ENCODE data around the gene IL10RB.

- no peak for TF ChIP-seq CTCF (IDR thresholded peaks at IDR 0.05)
- TF ChIP-seq POLR2A (IDR thresholded peaks at IDR 0.05), result no peak
- TF ChIP-seq EP300 (IDR thresholded peaks at IDR 0.05), result no peak
These were observed 27.6 kb downstream of the IL10RB start for GRCh38 chr21:33293811-33294216.
